Body of pancreas (tissue), 4 donors: Measurements from ENCODE around the gene B3GALT5. TPM values are rescaled to one million over a fixed set of nuclear protein-coding genes. Genes with fewer than 3 reads are reported as not detected.

ENCODE experiments used
- ATAC-seq: fragments of 150-250 bp; one replicate; pipeline ENCODE4 v1.9.1; 2016
- DNase-seq, 4 donors: peaks; one replicate each; pipeline ENCODE4 v3.0.0-alpha.2; 2019
- H3K27ac ChIP-seq, 4 donors: fragments of 200-600 bp; sonication (generic); 1 replicate in 3 of 4; 2 replicates in 1 of 4; pipeline versions ENCODE4 v1.5.1 to v1.6.1; 2016 to 2019; ENCODE audit warnings: mild to moderate bottlenecking in 1 of 4, mixed read lengths in 1 of 4, moderate library complexity in 1 of 4
- H3K27me3 ChIP-seq, 2 donors: fragments of 200-600 bp; sonication (generic); one replicate each; pipeline ENCODE4 v1.6.0; 2016; ENCODE audit warnings: mild to moderate bottlenecking in 1 of 2
- H3K36me3 ChIP-seq, 2 donors: fragments of 200-600 bp; sonication (generic); replicated peaks in 1 of 2; 2 replicates each; pipeline ENCODE4 v1.5.1; 2016; ENCODE audit warnings: low read depth in 2 of 2; ENCODE audit not compliant: insufficient read depth in 1 of 2
- H3K4me1 ChIP-seq: fragments of 200-600 bp; sonication (generic); one replicate; pipeline ENCODE4 v1.6.0; 2016
- H3K4me3 ChIP-seq, 2 donors: fragments of 200-600 bp; sonication (generic); 1 replicate in 1 of 2; 2 replicates in 1 of 2; pipeline ENCODE4 v1.5.1; 2016 to 2019
- H3K9me3 ChIP-seq, 3 donors: fragments of 200-600 bp; sonication (generic); 1 replicate in 2 of 3; 2 replicates in 1 of 3; pipeline ENCODE4 v1.5.1; 2016
- CTCF ChIP-seq, 7 experiments: fragments of 450-650 bp in 4 of 7; fragments of 200-600 bp in 3 of 7; sonication (generic) in 3 of 7; IDR thresholded peaks; one replicate each; pipeline ENCODE4 v1.5.1; 2016 to 2019; ENCODE audit warnings: antibody characterized with exemption in 7 of 7
- POLR2A ChIP-seq, 3 donors: fragments of 450-650 bp; IDR thresholded peaks; one replicate each; pipeline ENCODE4 v1.6.1; 2016; ENCODE audit warnings: antibody characterized with exemption in 3 of 3, mild to moderate bottlenecking in 2 of 3
- WGBS, 2 donors: methylation state at CpG; one replicate each; pipeline ENCODE4 v1.1.5; 2017; 5-methylcytosine and 5-hydroxymethylcytosine counted together
- intact Hi-C: fragments of 100-400 bp; cut with DNase I; formaldehyde crosslinking; loops from one replicate; pipeline ENCODE4 v1.15.1; 2023
- total RNA-seq, 2 donors: library from RNA; depleted of rRNA; stranded (reverse); fragments of >200 nt; gene quantifications; one replicate each; pipeline ENCODE4 v1.1.0, GENCODE V29; 2016

The B3GALT5 gene
- total RNA-seq, 2 donors from 2014 or later: 4.9 to 5.6 TPM

GRCh38 chr21:39602076-39602689, 10.6 kb upstream of the B3GALT5 start:
- Histone ChIP-seq H3K9me3 (no peaks in the 10 kb centered on the region), H3K36me3 (no peaks in the 10 kb centered on the region), H3K27me3 (no peaks in the 10 kb centered on the region), H3K27ac (no peak overlapping the region), H3K4me3 (no peak overlapping the region), H3K4me1 (no peaks in the 10 kb centered on the region)
- intact Hi-C loops: no loop called here
- TF ChIP-seq CTCF (IDR thresholded peaks at IDR 0.05): no peak
- DNase-seq: no peak
- ATAC-seq: no peak
- 90 to 92% methylated on average over 11 to 14 of the region's 14 CpGs for WGBS, 2 donors

GRCh38 chr21:39602793-39603192, 9.9 kb upstream of the B3GALT5 start:
- intact Hi-C loops: no loop called here
- TF ChIP-seq POLR2A (IDR thresholded peaks at IDR 0.05) (no peak), CTCF (IDR thresholded peaks at IDR 0.05) (no peak)
- Histone ChIP-seq H3K27ac (no peak overlapping the region), H3K4me3 (no peak overlapping the region), H3K27me3 (no peaks in the 10 kb centered on the region), H3K36me3 (no peaks in the 10 kb centered on the region), H3K9me3 (no peaks in the 10 kb centered on the region), H3K4me1 (no peaks in the 10 kb centered on the region)
- no peak for DNase-seq
- ATAC-seq: no peak
- WGBS, 2 donors: 86 to 88% methylated on average over 4 of the region's 4 CpGs

- intact Hi-C loops: no loop called here
- no peak for TF ChIP-seq POLR2A (IDR thresholded peaks at IDR 0.05)
- no peak for TF ChIP-seq CTCF (IDR thresholded peaks at IDR 0.05)
- no peak for DNase-seq
- Histone ChIP-seq H3K27ac (no peak overlapping the region), H3K36me3 (no peaks in the 10 kb centered on the region), H3K27me3 (no peaks in the 10 kb centered on the region), H3K4me1 (peaks cover 1% of the 10 kb centered on the region), H3K4me3 (no peak overlapping the region), H3K9me3 (no peaks in the 10 kb centered on the region)
- ATAC-seq: no peak
- 87 to 94% methylated on average over 8 of the region's 8 CpGs for WGBS, 2 donors
These were observed 7.8 kb upstream of the B3GALT5 start for GRCh38 chr21:39604951-39605350.

GRCh38 chr21:39610703-39611102, 2.0 kb upstream of the B3GALT5 start:
- DNase-seq: peak in 3 of 4 donors; percentile 35 to 59 (median 50)
- ATAC-seq: peak; percentile 78

More at GRCh38 chr21:39610703-39611102, 2.0 kb upstream of the B3GALT5 start:
- Histone ChIP-seq H3K4me3 (no peak overlapping the region), H3K36me3 (no peaks in the 10 kb centered on the region), H3K27ac (peak overlapping the region; percentile 62 to 81 (median 72)), H3K9me3 (no peaks in the 10 kb centered on the region), H3K4me1 (peaks cover 29% of the 10 kb centered on the region), H3K27me3 (peaks cover 0 to 4% of the 10 kb centered on the region in 2 donors)
- 52 to 71% methylated on average over 3 of the region's 3 CpGs for WGBS, 2 donors
- intact Hi-C loops: no loop called here
- peak; percentile 8 to 46 (median 15) for TF ChIP-seq POLR2A (IDR thresholded peaks at IDR 0.05)
- TF ChIP-seq CTCF (IDR thresholded peaks at IDR 0.05): no peak
